ENCODE results near the gene GNAZ. TPM values are rescaled to one million over a fixed set of nuclear protein-coding genes. Genes with fewer than 3 reads are reported as not detected.

GNAZ gene
- total and polyA plus RNA-seq, 4 donors = 0.21 to 2.2 (median 0.38) TPM

DNA sequence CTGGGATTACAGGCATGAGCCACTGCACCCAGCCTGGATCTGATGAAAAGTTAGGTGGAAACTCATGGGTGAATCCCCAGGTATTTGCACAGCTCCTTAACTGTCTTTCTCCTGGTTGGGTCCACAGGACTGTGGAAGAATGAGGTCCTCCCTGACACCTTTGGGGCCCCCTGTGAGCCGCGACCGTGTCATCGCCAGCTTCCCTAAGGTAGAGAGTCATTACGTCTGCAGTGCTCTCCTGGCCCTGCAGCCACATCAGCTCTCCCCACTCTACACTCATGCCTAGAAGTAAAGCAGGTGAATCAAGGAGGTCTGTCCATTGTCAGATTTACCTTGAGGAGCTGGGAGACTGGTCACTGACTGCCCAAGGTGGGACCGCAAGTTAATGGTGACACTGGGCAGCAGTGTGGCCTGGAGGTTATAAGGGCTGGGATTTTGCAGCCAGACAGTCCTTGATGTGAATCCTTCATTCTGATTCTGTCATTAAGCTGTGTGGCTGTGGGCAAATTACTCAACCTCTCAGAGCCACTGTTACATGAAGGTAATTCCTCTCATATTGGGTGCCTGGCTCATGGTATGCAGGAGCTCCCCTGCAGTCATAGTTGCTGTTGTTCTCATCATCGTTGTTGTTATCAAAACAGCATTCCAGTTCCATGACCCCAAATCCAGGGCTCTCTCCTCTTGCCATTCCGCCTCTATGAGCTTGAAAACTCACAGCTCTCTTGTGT, 76.3 kb downstream of the GNAZ start:
- no peaks in the 10 kb centered on the region for H3K36me3 ChIP-seq (ENCODE audit: control insufficient read depth in 4 of 4, insufficient read depth in 3 of 4, low read depth in 1 of 4, low read length in 3 of 4)
- no peak overlapping the region for H3K4me3 ChIP-seq (ENCODE audit: low read depth in 1 of 3, low read length in 3 of 3)
- 90% methylated on average over 8 of the region's 8 CpGs for WGBS
- no peak overlapping the region for H3K27ac ChIP-seq (ENCODE audit: low read depth in 1 of 2, low read length in 2 of 2)
- no peaks in the 10 kb centered on the region for H3K9me3 ChIP-seq (ENCODE audit: control insufficient read depth in 4 of 4, low read length in 3 of 4)
- H3K9ac ChIP-seq (ENCODE audit: low read depth in 1 of 2, low read length in 2 of 2) = no peak overlapping the region
- H3K27me3 ChIP-seq (ENCODE audit: control insufficient read depth in 4 of 4, insufficient read depth in 4 of 4, low read length in 3 of 4) = no peaks in the 10 kb centered on the region
- TF ChIP-seq RXRA (IDR thresholded peaks at IDR 0.05) (no peak), SP1 (IDR thresholded peaks at IDR 0.05) (no peak), NR2F2 (IDR thresholded peaks at IDR 0.05) (no peak), HNF4G (IDR thresholded peaks at IDR 0.05) (no peak), ZBTB33 (IDR thresholded peaks at IDR 0.05) (no peak), REST (IDR thresholded peaks at IDR 0.05) (no peak), FOXA1 (IDR thresholded peaks at IDR 0.05) (no peak), JUND (IDR thresholded peaks at IDR 0.05) (no peak), TAF1 (conservative IDR thresholded peaks at IDR 0.05) (no peak), HNF4A (conservative IDR thresholded peaks at IDR 0.05) (no peak), RAD21 (IDR thresholded peaks at IDR 0.05) (no peak), YY1 (IDR thresholded peaks at IDR 0.05) (no peak), MAX (IDR thresholded peaks at IDR 0.05) (no peak), FOXA2 (IDR thresholded peaks at IDR 0.05) (no peak)
- TF ChIP-seq, protein P1, sequence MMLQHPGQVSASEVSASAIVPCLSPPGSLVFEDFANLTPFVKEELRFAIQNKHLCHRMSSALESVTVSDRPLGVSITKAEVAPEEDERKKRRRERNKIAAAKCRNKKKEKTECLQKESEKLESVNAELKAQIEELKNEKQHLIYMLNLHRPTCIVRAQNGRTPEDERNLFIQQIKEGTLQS (IDR thresholded peaks at IDR 0.05) = no peak
- H3K4me1 ChIP-seq (ENCODE audit: control insufficient read depth in 4 of 4, insufficient read depth in 4 of 4, low read length in 3 of 4) = peaks cover 11 to 28% (median 19%) of the 10 kb centered on the region in 4 donors
- DNase-seq (ENCODE audit: low spot score) = no peak

- 12% methylated on average over 6 of the region's 6 CpGs for WGBS
- DNase-seq (ENCODE audit: low spot score) = no peak
- H3K9me3 ChIP-seq (ENCODE audit: control insufficient read depth in 4 of 4, low read length in 3 of 4) = no peaks in the 10 kb centered on the region
- no peaks in the 10 kb centered on the region for H3K36me3 ChIP-seq (ENCODE audit: control insufficient read depth in 4 of 4, insufficient read depth in 3 of 4, low read depth in 1 of 4, low read length in 3 of 4)
- no peak overlapping the region for H3K9ac ChIP-seq (ENCODE audit: low read depth in 1 of 2, low read length in 2 of 2)
- peaks cover 8 to 19% (median 15%) of the 10 kb centered on the region in 4 donors for H3K4me1 ChIP-seq (ENCODE audit: control insufficient read depth in 4 of 4, insufficient read depth in 4 of 4, low read length in 3 of 4)
- no peak overlapping the region for H3K4me3 ChIP-seq (ENCODE audit: low read depth in 1 of 3, low read length in 3 of 3)
- no peaks in the 10 kb centered on the region for H3K27me3 ChIP-seq (ENCODE audit: control insufficient read depth in 4 of 4, insufficient read depth in 4 of 4, low read length in 3 of 4)
- H3K27ac ChIP-seq (ENCODE audit: low read depth in 1 of 2, low read length in 2 of 2) = peak overlapping the region in 1 of 2 donors; percentile 41
- peak; percentile 52 for TF ChIP-seq FOXA1 (IDR thresholded peaks at IDR 0.05)
- TF ChIP-seq HNF4A (conservative IDR thresholded peaks at IDR 0.05) = peak; percentile 52 to 82
- peak; percentile 13 for TF ChIP-seq HNF4G (IDR thresholded peaks at IDR 0.05)
- no peak for TF ChIP-seq EGR1 (IDR thresholded peaks at IDR 0.05; ENCODE audit: low read depth in 2 of 2)
- TF ChIP-seq, protein P2, sequence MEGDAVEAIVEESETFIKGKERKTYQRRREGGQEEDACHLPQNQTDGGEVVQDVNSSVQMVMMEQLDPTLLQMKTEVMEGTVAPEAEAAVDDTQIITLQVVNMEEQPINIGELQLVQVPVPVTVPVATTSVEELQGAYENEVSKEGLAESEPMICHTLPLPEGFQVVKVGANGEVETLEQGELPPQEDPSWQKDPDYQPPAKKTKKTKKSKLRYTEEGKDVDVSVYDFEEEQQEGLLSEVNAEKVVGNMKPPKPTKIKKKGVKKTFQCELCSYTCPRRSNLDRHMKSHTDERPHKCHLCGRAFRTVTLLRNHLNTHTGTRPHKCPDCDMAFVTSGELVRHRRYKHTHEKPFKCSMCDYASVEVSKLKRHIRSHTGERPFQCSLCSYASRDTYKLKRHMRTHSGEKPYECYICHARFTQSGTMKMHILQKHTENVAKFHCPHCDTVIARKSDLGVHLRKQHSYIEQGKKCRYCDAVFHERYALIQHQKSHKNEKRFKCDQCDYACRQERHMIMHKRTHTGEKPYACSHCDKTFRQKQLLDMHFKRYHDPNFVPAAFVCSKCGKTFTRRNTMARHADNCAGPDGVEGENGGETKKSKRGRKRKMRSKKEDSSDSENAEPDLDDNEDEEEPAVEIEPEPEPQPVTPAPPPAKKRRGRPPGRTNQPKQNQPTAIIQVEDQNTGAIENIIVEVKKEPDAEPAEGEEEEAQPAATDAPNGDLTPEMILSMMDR (IDR thresholded peaks at IDR 0.05; ENCODE audit: low read depth, low read length, missing input control) = no peak
- peak; percentile 63 for TF ChIP-seq YY1 (IDR thresholded peaks at IDR 0.05)
- no peak for TF ChIP-seq TAF1 (conservative IDR thresholded peaks at IDR 0.05)
- no peak for TF ChIP-seq MAX (IDR thresholded peaks at IDR 0.05)
- TF ChIP-seq FOXA2 (IDR thresholded peaks at IDR 0.05) = peak; percentile 73
- TF ChIP-seq REST (IDR thresholded peaks at IDR 0.05) = peak; percentile 57
- peak in 1 of 2 donors; percentile 69 for TF ChIP-seq RXRA (IDR thresholded peaks at IDR 0.05)
- TF ChIP-seq JUND (IDR thresholded peaks at IDR 0.05) = peak; percentile 30 to 73
- TF ChIP-seq SP1 (IDR thresholded peaks at IDR 0.05) = peak; percentile 67
Measured at GRCh38 chr22:23147617-23148387, 77.5 kb downstream of the GNAZ start.
